Progenitor cell of endocrine pancreas (in vitro differentiated cells): ENCODE results near the gene NOTCH3. TPM values are rescaled to one million over a fixed set of nuclear protein-coding genes. Genes with fewer than 3 reads are reported as not detected.

Source experiments
- DNase-seq: peaks from one replicate; pipeline ENCODE4 v3.0.0; 2021; ENCODE audit warnings: low spot score; ENCODE audit not compliant: unreplicated experiment
- H3K27ac Mint-ChIP-seq: 2 replicates; pipeline ENCODE4 v1.8.0; 2021; ENCODE audit warnings: mild to moderate bottlenecking, moderate library complexity, mixed read lengths
- H3K27me3 Mint-ChIP-seq: 2 replicates; pipeline ENCODE4 v1.8.0; 2021; ENCODE audit warnings: mixed read lengths
- H3K36me3 Mint-ChIP-seq: 2 replicates; pipeline ENCODE4 v1.8.0; 2022; ENCODE audit warnings: mixed read lengths; ENCODE audit not compliant: insufficient read depth
- H3K4me1 Mint-ChIP-seq: 2 replicates; pipeline ENCODE4 v1.8.0; 2021; ENCODE audit warnings: low read depth, mixed read lengths
- H3K4me3 Mint-ChIP-seq: 2 replicates; pipeline ENCODE4 v1.8.0; 2021; ENCODE audit warnings: low read depth, mild to moderate bottlenecking, moderate library complexity, mixed read lengths
- H3K9me3 Mint-ChIP-seq: 2 replicates; pipeline ENCODE4 v1.8.0; 2021; ENCODE audit warnings: low read depth, mixed read lengths
- CTCF ChIP-seq: fragments of 200-600 bp; sonication (generic); IDR thresholded peaks from one replicate; pipeline ENCODE4 v1.5.0; 2021; ENCODE audit warnings: antibody characterized with exemption, mild to moderate bottlenecking; ENCODE audit not compliant: unreplicated experiment
- total RNA-seq: library from RNA; stranded (reverse); gene quantifications from 2 replicates; pipeline ENCODE4 v1.2.1, GENCODE V29; 2021

NOTCH3 gene
- total RNA-seq, 1 donor from 2014 or later = 203 TPM

DNA sequence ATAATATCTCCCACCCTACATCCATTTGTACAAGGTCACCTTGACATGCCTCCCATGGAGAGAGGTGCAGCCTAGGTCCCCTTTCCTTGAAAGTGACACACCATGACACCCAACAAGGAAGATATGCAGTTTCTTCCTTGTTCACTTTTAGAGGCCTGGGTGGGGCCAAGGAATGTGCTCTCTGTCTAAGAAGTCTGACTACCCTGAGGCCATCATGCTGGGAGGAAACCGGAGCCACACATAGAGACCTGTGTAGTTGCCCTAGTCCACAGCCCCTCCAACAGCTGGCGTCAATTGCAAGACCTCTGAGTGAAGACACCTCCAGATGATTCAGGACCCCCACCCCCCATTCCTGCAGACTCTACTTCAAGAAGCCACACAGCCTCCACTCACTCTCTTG, 82.5 kb downstream of the NOTCH3 start:
- no peak overlapping the region for H3K27ac Mint-ChIP-seq
- H3K27me3 Mint-ChIP-seq = no peaks in the 10 kb centered on the region
- H3K4me1 Mint-ChIP-seq = no peaks in the 10 kb centered on the region
- no peaks in the 10 kb centered on the region for H3K9me3 Mint-ChIP-seq
- no peak overlapping the region for H3K4me3 Mint-ChIP-seq
- H3K36me3 Mint-ChIP-seq = peaks cover 16% of the 10 kb centered on the region
- no peak for TF ChIP-seq CTCF
- no peak for DNase-seq

- Mint-ChIP-seq H3K9me3 (no peaks in the 10 kb centered on the region), H3K27ac (no peak overlapping the region), H3K4me1 (no peaks in the 10 kb centered on the region), H3K27me3 (no peaks in the 10 kb centered on the region), H3K36me3 (peaks cover 20% of the 10 kb centered on the region), H3K4me3 (no peak overlapping the region)
- no peak for TF ChIP-seq CTCF
- no peak for DNase-seq
Measured at GRCh38 chr19:15116856-15117255, 83.9 kb downstream of the NOTCH3 start.

GRCh38 chr19:15115762-15116615, 84.8 kb downstream of the NOTCH3 start:
- TF ChIP-seq CTCF = no peak
- H3K36me3 Mint-ChIP-seq = peaks cover 19% of the 10 kb centered on the region

DNA sequence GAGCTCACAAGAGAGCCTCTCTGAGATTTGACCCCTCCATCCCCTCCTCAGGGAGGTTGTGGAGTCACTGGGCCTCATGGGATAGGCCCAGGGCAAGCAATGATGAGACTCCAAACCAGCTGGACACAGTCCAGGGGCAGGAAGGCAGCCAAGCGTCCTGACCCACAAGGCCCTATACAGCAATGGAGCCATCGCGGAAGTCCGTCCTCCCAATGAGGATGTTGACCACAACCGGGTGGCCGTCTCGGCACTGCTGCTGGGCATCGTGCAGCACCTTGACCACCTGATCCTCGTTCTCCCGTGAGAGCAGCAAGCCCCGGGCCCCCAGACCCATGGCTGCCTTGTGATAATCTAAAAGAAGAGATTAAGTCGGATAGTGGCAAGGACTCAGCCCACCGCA, 85.7 kb downstream of the NOTCH3 start:
- DNase-seq = no peak

More at GRCh38 chr19:15115762-15116615, 84.8 kb downstream of the NOTCH3 start:
- Mint-ChIP-seq H3K4me1 (no peaks in the 10 kb centered on the region), H3K9me3 (no peaks in the 10 kb centered on the region), H3K4me3 (no peak overlapping the region), H3K27me3 (no peaks in the 10 kb centered on the region), H3K27ac (no peak overlapping the region)
- DNase-seq = no peak

DNA sequence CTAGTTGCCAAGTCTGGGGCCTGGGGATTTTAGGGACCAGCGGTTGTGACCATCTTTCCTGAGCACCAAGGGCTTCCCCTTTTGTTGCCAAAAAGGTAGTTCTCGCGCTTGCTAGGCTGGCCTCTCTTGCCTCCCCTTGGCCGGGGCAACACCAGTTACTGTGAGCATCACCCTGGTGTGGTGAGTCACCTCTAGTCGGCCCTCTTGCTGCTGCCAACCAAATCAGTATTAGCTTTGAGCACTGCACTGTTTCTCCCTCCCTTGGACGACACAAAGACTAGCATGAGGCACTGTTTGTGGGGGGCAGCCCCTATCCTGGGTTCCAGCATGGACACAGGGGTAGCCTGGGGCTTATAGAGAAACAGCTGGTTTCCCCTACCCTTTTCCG, 86.6 kb downstream of the NOTCH3 start:
- H3K27me3 Mint-ChIP-seq = no peaks in the 10 kb centered on the region
- no peaks in the 10 kb centered on the region for H3K9me3 Mint-ChIP-seq
- no peak for TF ChIP-seq CTCF
- no peak for DNase-seq
- H3K4me3 Mint-ChIP-seq = no peak overlapping the region
- H3K4me1 Mint-ChIP-seq = no peaks in the 10 kb centered on the region
- peaks cover 12% of the 10 kb centered on the region for H3K36me3 Mint-ChIP-seq
- H3K27ac Mint-ChIP-seq = no peak overlapping the region

More for the DNA sequence above, 85.7 kb downstream of the NOTCH3 start:
- H3K4me1 Mint-ChIP-seq = no peaks in the 10 kb centered on the region
- no peaks in the 10 kb centered on the region for H3K9me3 Mint-ChIP-seq
- no peak overlapping the region for H3K4me3 Mint-ChIP-seq
- no peak for TF ChIP-seq CTCF
- H3K36me3 Mint-ChIP-seq = peaks cover 14% of the 10 kb centered on the region
- H3K27ac Mint-ChIP-seq = peak overlapping the region; percentile 69
- no peaks in the 10 kb centered on the region for H3K27me3 Mint-ChIP-seq
